SK-MEL-5 (cell line): ENCODE results near the gene EGFR. TPM values are rescaled to one million over a fixed set of nuclear protein-coding genes. Genes with fewer than 3 reads are reported as not detected.
"Not testable (repeated sequence)": the region's sequence is repeated elsewhere in the genome, so short reads cannot be mapped to it uniquely, and the experiment has no call there.

Experiments
- DNase-seq: peaks from one replicate; pipeline ENCODE4 v3.0.0-alpha.2; 2016; ENCODE audit warnings: low read depth, low spot score
- in situ Hi-C: cut with HindIII; loops from 2 replicates; pipeline ENCODE4 v1.10.0; 2016; ENCODE audit warnings: low sequenced_read_pairs, high pct_unique_total_duplicates, low pct_unique_long_range_greater_than_20kb
- total RNA-seq: library from RNA; depleted of rRNA; stranded (reverse); fragments of >200 nt; shearing (Covaris generic); gene quantifications from 2 replicates; pipeline ENCODE4 v1.2.3, GENCODE V29; 2014

EGFR gene
- total RNA-seq, 1 experiment from 2014 or later: 0.85 TPM

- DNase-seq: no peak
- in situ Hi-C loops: no loop called here
These were observed 139.9 kb downstream of the EGFR start for GRCh38 chr7:55158541-55159382.

- no peak for DNase-seq
These were observed 141.7 kb downstream of the EGFR start for GRCh38 chr7:55160539-55160938.

GRCh38 chr7:55161154-55161687 is 142.4 kb downstream of the EGFR start:
- DNase-seq: no peak
- in situ Hi-C loops: no loop called here

More at GRCh38 chr7:55160539-55160938, 141.7 kb downstream of the EGFR start:
- in situ Hi-C loops: no loop called here

GRCh38 chr7:55162476-55162875 is 143.7 kb downstream of the EGFR start:
- DNase-seq: no peak
- in situ Hi-C loops: no loop called here

GRCh38 chr7:55163733-55164132 is 144.9 kb downstream of the EGFR start:
- in situ Hi-C loops: no loop called here
- DNase-seq: no peak

- in situ Hi-C loops: no loop called here
- DNase-seq: no peak
These were observed 145.7 kb downstream of the EGFR start for GRCh38 chr7:55164527-55164926.

- in situ Hi-C loops: no loop called here
- DNase-seq: no peak
These were observed 146.5 kb downstream of the EGFR start for GRCh38 chr7:55165176-55165861.

- DNase-seq, in situ Hi-C loops: not testable (repeated sequence)
These were observed 148.5 kb downstream of the EGFR start for GRCh38 chr7:55167296-55167695.

GRCh38 chr7:55170335-55171069 is 151.7 kb downstream of the EGFR start:
- in situ Hi-C loops: no loop called here
- no peak for DNase-seq

- in situ Hi-C loops: no loop called here
- no peak for DNase-seq
These were observed 152.3 kb downstream of the EGFR start for GRCh38 chr7:55171157-55171556.

- in situ Hi-C loops: no loop called here
- peak; percentile 81 for DNase-seq
These were observed 153.3 kb downstream of the EGFR start for GRCh38 chr7:55172161-55172560.

GRCh38 chr7:55172881-55173609 is 154.2 kb downstream of the EGFR start:
- in situ Hi-C loops: no loop called here
- no peak for DNase-seq

- DNase-seq: no peak
- in situ Hi-C loops: no loop called here
These were observed 154.9 kb downstream of the EGFR start for GRCh38 chr7:55173671-55174070.

GRCh38 chr7:55174456-55174855 is 155.6 kb downstream of the EGFR start:
- no peak for DNase-seq
- in situ Hi-C loops: no loop called here

- in situ Hi-C loops: no loop called here
- DNase-seq: no peak
These were observed 156.0 kb downstream of the EGFR start for GRCh38 chr7:55174856-55175255.

GRCh38 chr7:55177068-55177530 is 158.3 kb downstream of the EGFR start:
- in situ Hi-C loops: no loop called here
- DNase-seq: peak; percentile 10

GRCh38 chr7:55177589-55178261 is 158.9 kb downstream of the EGFR start:
- peak; percentile 91 for DNase-seq
- in situ Hi-C loops: no loop called here
